Panc1 (cell line): ENCODE results near the gene RABEP2. TPM values are rescaled to one million over a fixed set of nuclear protein-coding genes. Genes with fewer than 3 reads are reported as not detected.

ENCODE experiments used
- ATAC-seq: fragments of 200-7000 bp; cut with Tn5 transposase; 2 replicates; pipeline ENCODE4 v1.9.1; 2020; ENCODE audit warnings: mild to moderate bottlenecking, moderate library complexity
- BruUV-seq: library from RNA; stranded (reverse); fragments of 400-500 nt; replicated peaks from 2 replicates; lab custom pipeline; 2021; lab: Mats Ljungman, UMichigan
- CTCF ChIA-PET: fragments of 300-600 bp; sonication (Branson Sonifier 250); formaldehyde crosslinking; loops from one replicate; lab custom pipeline; 2022; ENCODE audit warnings: antibody characterized with exemption; lab: Charles Lee
- POLR2A ChIA-PET: fragments of 300-600 bp; sonication (Branson Sonifier 250); formaldehyde crosslinking; loops from one replicate; lab custom pipeline; 2022; ENCODE audit warnings: antibody characterized with exemption; lab: Charles Lee
- DNase-seq: peaks from one replicate; pipeline ENCODE4 v3.0.0-alpha.2; 2010; ENCODE audit warnings: low read depth, low spot score
- H3K27ac ChIP-seq: 2 replicates; pipeline ENCODE4 v1.5.1; 2011; ENCODE audit warnings: mild to moderate bottlenecking, low read length, inconsistent platforms
- H3K27me3 ChIP-seq: fragments of 200-500 bp; sonication (Bioruptor generic); 2 replicates; pipeline ENCODE4 v1.6.0; 2014; ENCODE audit warnings: low read length, inconsistent platforms; ENCODE audit not compliant: control insufficient read depth, insufficient read depth
- H3K36me3 ChIP-seq: fragments of 200-500 bp; sonication (Bioruptor generic); 2 replicates; pipeline ENCODE4 v1.5.1; 2014; ENCODE audit warnings: inconsistent platforms, mild to moderate bottlenecking, low read length, moderate library complexity; ENCODE audit not compliant: control insufficient read depth, insufficient read depth
- H3K4me1 ChIP-seq: 2 replicates; pipeline ENCODE4 v1.5.1; 2011; ENCODE audit warnings: inconsistent platforms, mild to moderate bottlenecking, low read length, moderate library complexity; ENCODE audit not compliant: control insufficient read depth, insufficient read depth
- H3K4me3 ChIP-seq, 2 experiments: 2 replicates each; pipeline ENCODE4 v1.5.1; 2011 to 2012; ENCODE audit warnings: low read depth in 2 of 2, low read length in 2 of 2, mild to moderate bottlenecking in 2 of 2, inconsistent platforms in 1 of 2, moderate library complexity in 1 of 2
- H3K9me3 ChIP-seq: fragments of 200-500 bp; sonication (Bioruptor generic); 2 replicates; pipeline ENCODE4 v1.5.1; 2014; ENCODE audit warnings: low read depth, mild to moderate bottlenecking, inconsistent platforms, low read length, moderate library complexity; ENCODE audit not compliant: control insufficient read depth, insufficient read depth
- CTCF ChIP-seq: fragments of 450-650 bp; IDR thresholded peaks from 2 replicates; pipeline ENCODE4 v1.5.1; 2017; ENCODE audit warnings: mild to moderate bottlenecking
- POLR2AphosphoS5 ChIP-seq: IDR thresholded peaks from 2 replicates; pipeline ENCODE4 v1.6.1; 2012; ENCODE audit warnings: mild to moderate bottlenecking, low read depth, low read length, moderate library complexity
- REST ChIP-seq, 2 experiments: IDR thresholded peaks; 2 replicates each; pipeline ENCODE4 v1.6.1; 2011 to 2012; ENCODE audit warnings: low read depth in 2 of 2, control low read depth in 1 of 2, low read length in 1 of 2, mild to moderate bottlenecking in 1 of 2, moderate library complexity in 1 of 2; ENCODE audit not compliant: insufficient read depth in 1 of 2
- SIN3A ChIP-seq: IDR thresholded peaks from 2 replicates; pipeline ENCODE4 v1.6.1; 2012; ENCODE audit warnings: low read depth, mild to moderate bottlenecking, low read length, moderate library complexity, borderline replicate concordance; ENCODE audit not compliant: insufficient read depth
- TCF7L2 ChIP-seq: IDR thresholded peaks from 2 replicates; pipeline ENCODE4 v1.6.1; 2011; ENCODE audit warnings: mild to moderate bottlenecking, low read depth, low read length, inconsistent platforms
- in situ Hi-C: cut with HindIII; loops from 2 replicates; pipeline ENCODE4 v1.10.0; 2016; ENCODE audit warnings: low sequenced_read_pairs, low pct_unique_long_range_greater_than_20kb
- intact Hi-C: fragments of 100-400 bp; cut with micrococcal nuclease; formaldehyde crosslinking; loops from one replicate; pipeline ENCODE4 v1.10.0; 2022; ENCODE audit not compliant: unreplicated experiment
- total RNA-seq: library from RNA; stranded (reverse); gene quantifications from one replicate; pipeline ENCODE4 v1.2.1, GENCODE V29; 2021; ENCODE audit not compliant: unreplicated experiment

Gene RABEP2
- total RNA-seq, 1 experiment from 2014 or later: 24.8 TPM

GRCh38 chr16:28901862-28902261, 23.2 kb downstream of the RABEP2 start:
- no peaks in the 10 kb centered on the region for H3K9me3 ChIP-seq
- no peak overlapping the region for H3K4me3 ChIP-seq
- TF ChIP-seq POLR2AphosphoS5 (no peak), SIN3A (no peak)
- ATAC-seq: no peak
- ChIA-PET CTCF (no interaction called here), POLR2A (interaction anchor here (0.8 kb wide), 1 partner anchor 15 kb away, joined by 12 read pairs; no protein-coding TSS in a partner anchor)
- no TSS peak for BruUV-seq
- no peak overlapping the region for H3K27ac ChIP-seq
- H3K4me1 ChIP-seq: no peaks in the 10 kb centered on the region
- intact Hi-C loops (no loop called here), in situ Hi-C loops (no loop called here)
- DNase-seq: no peak
- no peaks in the 10 kb centered on the region for H3K27me3 ChIP-seq
- H3K36me3 ChIP-seq: no peaks in the 10 kb centered on the region

- DNase-seq: no peak
- POLR2A ChIA-PET: no interaction called here
- H3K4me3 ChIP-seq: no peak overlapping the region
- no peaks in the 10 kb centered on the region for H3K36me3 ChIP-seq
- intact Hi-C loops: no loop called here
- no TSS peak for BruUV-seq
- H3K9me3 ChIP-seq: no peaks in the 10 kb centered on the region
- ATAC-seq: no peak
- H3K27me3 ChIP-seq: no peaks in the 10 kb centered on the region
- H3K27ac ChIP-seq: no peak overlapping the region
- CTCF ChIA-PET: no interaction called here
- in situ Hi-C loops: no loop called here
- TF ChIP-seq CTCF: no peak
- H3K4me1 ChIP-seq: no peaks in the 10 kb centered on the region
Measured at GRCh38 chr16:28900601-28901000, 24.4 kb downstream of the RABEP2 start.

GRCh38 chr16:28899882-28900590, 25.0 kb downstream of the RABEP2 start:
- no peak for TF ChIP-seq SIN3A
- TF ChIP-seq TCF7L2: no peak
- TF ChIP-seq CTCF: no peak
- no peak for TF ChIP-seq POLR2AphosphoS5
- no peak for TF ChIP-seq REST (IDR thresholded peaks at IDR 0.05; ENCODE audit: insufficient read depth in 1 of 2, low read depth in 2 of 2, low read length in 1 of 2)
- intact Hi-C loops: no loop called here

More at GRCh38 chr16:28899882-28900590, 25.0 kb downstream of the RABEP2 start:
- no peak overlapping the region for H3K27ac ChIP-seq
- ATAC-seq (no peak), DNase-seq (no peak)
- no peaks in the 10 kb centered on the region for H3K4me1 ChIP-seq
- in situ Hi-C loops: no loop called here
- ChIA-PET CTCF (no interaction called here), POLR2A (interaction anchor here (0.6 kb wide), 1 partner anchor 8 kb away, joined by 7 read pairs; no protein-coding TSS in a partner anchor)
- H3K9me3 ChIP-seq: no peaks in the 10 kb centered on the region
- no TSS peak for BruUV-seq
- H3K36me3 ChIP-seq: no peaks in the 10 kb centered on the region
- no peaks in the 10 kb centered on the region for H3K27me3 ChIP-seq
- H3K4me3 ChIP-seq: no peak overlapping the region
